Stomach (tissue), 9 donors: ENCODE measurements around the gene SRSF1. TPM values are rescaled to one million over a fixed set of nuclear protein-coding genes. Genes with fewer than 3 reads are reported as not detected.

Experiments used
- DNase-seq, 2 donors: peaks; one replicate each; pipeline versions ENCODE4 v3.0.0 to v3.0.0-alpha.2; 2013 to 2019
- H3K27ac ChIP-seq, 5 donors: fragments of 200-600 bp in 4 of 5; sonication (generic) in 4 of 5; one replicate each; pipeline ENCODE4 v1.5.1; 2013 to 2019; ENCODE audit warnings: mild to moderate bottlenecking in 1 of 5, moderate library complexity in 1 of 5
- H3K27me3 ChIP-seq, 3 donors: fragments of 200-600 bp; sonication (generic); one replicate each; pipeline ENCODE4 v1.5.1; 2017 to 2019; ENCODE audit warnings: mixed run types in 1 of 3
- H3K36me3 ChIP-seq, 4 donors: fragments of 200-600 bp; sonication (generic); 1 replicate in 3 of 4; 2 replicates in 1 of 4; pipeline ENCODE4 v1.5.1; 2016 to 2019
- H3K4me1 ChIP-seq, 4 donors: fragments of 200-600 bp; sonication (generic); one replicate each; pipeline ENCODE4 v1.5.1; 2016 to 2019
- H3K4me3 ChIP-seq, 4 donors: fragments of 200-600 bp; sonication (generic) in 3 of 4; one replicate each; pipeline ENCODE4 v1.5.1; 2016 to 2019; ENCODE audit warnings: mild to moderate bottlenecking in 1 of 4
- H3K9me3 ChIP-seq, 4 donors: fragments of 200-600 bp; sonication (generic); one replicate each; pipeline ENCODE4 v1.5.1; 2016 to 2019
- EP300 ChIP-seq: sonication (generic); formaldehyde crosslinking; IDR thresholded peaks from one replicate; pipeline ENCODE4 v1.6.1; 2017; ENCODE audit warnings: antibody characterized with exemption
- POLR2A ChIP-seq, 4 donors: fragments of 450-650 bp; IDR thresholded peaks; one replicate each; pipeline ENCODE4 v1.6.1; 2016; ENCODE audit warnings: antibody characterized with exemption in 4 of 4, control low read depth in 2 of 4, mild to moderate bottlenecking in 1 of 4, moderate library complexity in 1 of 4
- POLR2AphosphoS5 ChIP-seq, 3 donors: sonication (generic); formaldehyde crosslinking; IDR thresholded peaks; one replicate each; pipeline ENCODE4 v1.6.1; 2016; ENCODE audit warnings: antibody characterized with exemption in 3 of 3
- WGBS, 5 donors: extraction: QIAGEN DNeasy Blood & Tissue Kit in 3 of 5; methylation state at CpG; one replicate each; pipeline versions ENCODE4 v1.1.5 to v1.1.7; 2013 to 2018; 5-methylcytosine and 5-hydroxymethylcytosine counted together
- intact Hi-C: fragments of 100-400 bp; cut with DNase I; formaldehyde crosslinking; loops from one replicate; pipeline ENCODE4 v1.15.1; 2023; ENCODE audit warnings: low total_unique reads
- polyA plus RNA-seq, 3 donors: library from polyadenylated mRNA; stranded (reverse); fragments of 200-250 nt; gene quantifications; one replicate each; pipeline ENCODE4 v1.2.3, GENCODE V29; 2013
- total RNA-seq, 5 donors: library from RNA; depleted of rRNA; stranded (reverse); fragments of >200 nt; gene quantifications; one replicate each; pipeline versions ENCODE4 v1.1.0 to v1.2.3, GENCODE V29; 2014 to 2016
- TF ChIP-seq, protein P1 (sequence below), 7 experiments: fragments of 450-650 bp in 4 of 7; fragments of 200-600 bp in 3 of 7; sonication (generic) in 3 of 7; IDR thresholded peaks; one replicate each; pipeline ENCODE4 v1.5.1; 2016 to 2019; ENCODE audit warnings: antibody characterized with exemption in 7 of 7, control low read depth in 2 of 7, mild to moderate bottlenecking in 1 of 7
- donor health status: healthy with polysubstance abuse.
- donor health status: Bipolar disorder and iron deficiency.
- donor health status: healthy.

The SRSF1 gene
- total and polyA plus RNA-seq, 8 donors: 81.7 to 351 (median 171) TPM

DNA sequence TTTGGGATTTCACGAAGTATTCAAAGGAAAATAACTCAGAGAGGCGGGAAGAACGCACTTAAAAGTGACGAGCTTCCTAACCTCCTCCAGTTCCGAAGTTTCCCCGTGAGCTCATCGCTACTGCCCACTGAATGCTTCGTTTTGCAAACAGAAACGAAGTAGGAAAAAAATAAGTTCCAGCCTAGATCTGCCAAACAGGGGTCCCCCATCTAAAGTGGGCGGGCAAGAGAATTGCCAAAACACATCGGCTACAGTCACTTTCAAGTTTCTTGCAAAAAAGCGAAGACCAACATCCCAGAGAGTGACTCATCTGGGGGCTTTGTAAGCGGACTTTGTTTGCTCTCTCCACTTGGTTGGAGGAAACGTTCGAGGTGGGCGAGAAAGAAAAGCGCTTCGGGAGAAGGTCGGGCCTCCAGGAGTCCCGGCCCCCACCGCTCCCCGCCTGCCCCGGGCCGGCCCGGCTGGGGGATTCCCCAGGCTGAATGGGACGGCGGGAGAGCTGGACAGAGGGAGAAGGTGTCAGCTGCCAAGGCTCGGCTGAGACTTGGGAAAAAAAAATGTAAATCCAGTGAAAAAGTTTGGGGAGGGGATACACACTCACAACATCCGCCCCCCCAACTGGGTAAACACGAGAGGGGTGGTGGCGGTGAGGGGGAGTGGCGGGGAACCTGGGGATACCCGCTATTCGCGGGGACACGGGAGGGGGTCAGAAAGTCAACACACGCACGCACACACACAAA, 20.0 kb downstream of the SRSF1 start:
- Histone ChIP-seq H3K36me3 (peaks cover 0 to 16% (median 11%) of the 10 kb centered on the region in 4 donors), H3K27ac (peak overlapping the region; percentile 97 to 100 (median 98)), H3K27me3 (no peaks in the 10 kb centered on the region), H3K9me3 (no peaks in the 10 kb centered on the region), H3K4me3 (peak overlapping the region; percentile 77 to 85 (median 82)), H3K4me1 (peaks cover 41 to 68% (median 51%) of the 10 kb centered on the region in 4 donors)
- 0 to 1% (median 1%) methylated on average over 38 of the region's 38 CpGs for WGBS, 5 donors
- DNase-seq: peak; percentile 46 to 86
- intact Hi-C loops: no loop called here
- peak; percentile 58 to 81 (median 61) for TF ChIP-seq POLR2AphosphoS5 (IDR thresholded peaks at IDR 0.05)
- TF ChIP-seq, protein P1, sequence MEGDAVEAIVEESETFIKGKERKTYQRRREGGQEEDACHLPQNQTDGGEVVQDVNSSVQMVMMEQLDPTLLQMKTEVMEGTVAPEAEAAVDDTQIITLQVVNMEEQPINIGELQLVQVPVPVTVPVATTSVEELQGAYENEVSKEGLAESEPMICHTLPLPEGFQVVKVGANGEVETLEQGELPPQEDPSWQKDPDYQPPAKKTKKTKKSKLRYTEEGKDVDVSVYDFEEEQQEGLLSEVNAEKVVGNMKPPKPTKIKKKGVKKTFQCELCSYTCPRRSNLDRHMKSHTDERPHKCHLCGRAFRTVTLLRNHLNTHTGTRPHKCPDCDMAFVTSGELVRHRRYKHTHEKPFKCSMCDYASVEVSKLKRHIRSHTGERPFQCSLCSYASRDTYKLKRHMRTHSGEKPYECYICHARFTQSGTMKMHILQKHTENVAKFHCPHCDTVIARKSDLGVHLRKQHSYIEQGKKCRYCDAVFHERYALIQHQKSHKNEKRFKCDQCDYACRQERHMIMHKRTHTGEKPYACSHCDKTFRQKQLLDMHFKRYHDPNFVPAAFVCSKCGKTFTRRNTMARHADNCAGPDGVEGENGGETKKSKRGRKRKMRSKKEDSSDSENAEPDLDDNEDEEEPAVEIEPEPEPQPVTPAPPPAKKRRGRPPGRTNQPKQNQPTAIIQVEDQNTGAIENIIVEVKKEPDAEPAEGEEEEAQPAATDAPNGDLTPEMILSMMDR (IDR thresholded peaks at IDR 0.05): no peak

DNA sequence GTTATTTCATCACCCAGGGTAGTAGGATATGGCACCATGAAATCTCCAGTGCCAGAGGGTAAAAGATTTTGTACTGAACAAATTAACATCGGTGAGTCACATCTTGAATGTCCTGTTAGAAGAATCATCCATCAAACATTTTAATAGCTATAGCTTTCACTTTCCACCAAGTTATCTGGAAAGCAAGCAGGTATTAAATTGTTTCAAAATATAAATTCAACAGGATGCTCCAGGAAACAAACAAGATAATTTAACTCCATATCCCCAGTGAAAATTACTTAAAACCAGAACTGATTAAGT, 21.4 kb downstream of the SRSF1 start:
- Histone ChIP-seq H3K27me3 (no peaks in the 10 kb centered on the region), H3K36me3 (peaks cover 6 to 27% (median 24%) of the 10 kb centered on the region in 4 donors), H3K4me3 (peak overlapping the region in 2 of 4 donors; percentile 6 to 23), H3K9me3 (no peaks in the 10 kb centered on the region), H3K27ac (peak overlapping the region in 4 of 5 donors; percentile 97 to 100 (median 98)), H3K4me1 (peaks cover 41 to 82% (median 58%) of the 10 kb centered on the region in 4 donors)
- intact Hi-C loops: no loop called here
- WGBS, 5 donors: 7 to 24% (median 12%) methylated on average over 1 of the region's 1 CpG
- no peak for TF ChIP-seq POLR2A (IDR thresholded peaks at IDR 0.05)
- DNase-seq: no peak

DNA sequence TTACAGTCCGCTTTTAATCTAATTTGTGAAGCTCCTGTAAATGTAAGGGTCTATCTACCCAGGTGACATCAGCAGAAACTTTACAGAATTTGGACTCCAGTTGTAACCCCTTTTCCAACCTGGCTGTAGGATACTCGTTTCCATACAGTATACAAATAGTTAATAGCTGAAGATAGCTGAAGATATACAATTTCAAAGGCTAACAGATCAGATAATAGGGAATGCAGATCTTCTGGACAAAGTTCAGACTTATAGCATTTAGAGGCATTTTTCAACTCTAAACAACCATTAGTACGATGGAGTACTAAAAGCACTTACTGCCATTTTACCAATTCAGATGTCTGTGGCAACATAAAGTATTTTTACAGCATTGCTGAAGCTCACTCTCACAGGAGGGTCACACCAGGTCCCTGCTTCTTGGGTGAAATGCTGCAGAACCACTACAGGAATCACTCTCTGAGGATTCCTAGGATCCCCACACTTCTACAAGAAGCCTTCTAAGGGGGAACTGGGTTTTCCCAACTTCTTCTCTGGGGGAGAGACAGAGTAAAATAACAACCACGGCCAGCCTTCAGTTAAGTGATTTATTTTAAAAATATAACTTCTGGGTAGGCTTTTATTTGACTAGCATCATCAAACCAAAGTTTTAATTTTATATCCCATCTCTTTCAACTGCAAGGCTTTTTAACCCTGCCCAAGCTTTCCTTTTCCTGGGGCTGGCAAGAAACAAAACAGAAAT, 21.9 kb downstream of the SRSF1 start:
- intact Hi-C loops: no loop called here
- Histone ChIP-seq H3K4me1 (peaks cover 41 to 82% (median 61%) of the 10 kb centered on the region in 4 donors), H3K9me3 (no peaks in the 10 kb centered on the region), H3K36me3 (peaks cover 11 to 32% (median 29%) of the 10 kb centered on the region in 4 donors), H3K27ac (peak overlapping the region in 4 of 5 donors; percentile 97 to 100 (median 98)), H3K4me3 (peak overlapping the region in 2 of 4 donors; percentile 6 to 23), H3K27me3 (no peaks in the 10 kb centered on the region)
- DNase-seq: no peak
- TF ChIP-seq POLR2A (IDR thresholded peaks at IDR 0.05) (no peak), EP300 (no peak), POLR2AphosphoS5 (IDR thresholded peaks at IDR 0.05) (no peak)
- TF ChIP-seq, protein P1 (IDR thresholded peaks at IDR 0.05): no peak
- 48 to 58% (median 53%) methylated on average over 4 of the region's 4 CpGs for WGBS, 5 donors

DNA sequence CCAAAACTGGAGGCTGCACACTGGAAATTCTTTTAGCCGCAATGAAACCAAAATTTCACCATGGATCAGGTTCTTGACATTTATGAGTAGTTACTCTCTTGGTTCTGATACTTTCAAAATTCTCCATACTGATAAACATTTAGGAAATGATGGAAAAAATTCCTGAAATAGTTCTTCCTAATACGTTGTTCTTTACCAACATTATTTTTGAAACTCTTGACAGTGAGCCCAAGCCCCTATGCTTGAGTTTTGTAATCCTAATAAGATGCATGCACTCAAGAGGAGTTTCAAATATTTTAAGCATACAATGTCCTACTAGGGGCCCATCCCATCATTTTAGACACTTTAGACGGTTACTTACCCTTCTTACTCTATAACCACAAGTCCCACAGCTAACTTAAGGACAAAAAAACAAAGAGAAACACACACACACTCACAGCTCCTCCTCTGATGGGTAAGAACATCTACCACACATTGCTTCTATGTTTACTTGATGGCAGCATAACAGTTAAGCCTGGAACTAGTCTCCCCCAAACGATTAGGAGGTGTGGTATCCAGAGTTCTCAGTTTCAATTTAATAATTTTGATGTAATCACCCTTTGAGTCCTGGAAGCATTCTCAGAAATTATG, 22.7 kb downstream of the SRSF1 start:
- Histone ChIP-seq H3K36me3 (peaks cover 17 to 40% (median 37%) of the 10 kb centered on the region in 4 donors), H3K27me3 (no peaks in the 10 kb centered on the region), H3K4me1 (peaks cover 41 to 78% (median 59%) of the 10 kb centered on the region in 4 donors), H3K27ac (peak overlapping the region in 4 of 5 donors; percentile 97 to 100 (median 98)), H3K4me3 (peak overlapping the region in 2 of 4 donors; percentile 6 to 23), H3K9me3 (no peaks in the 10 kb centered on the region)
- no peak for DNase-seq
- TF ChIP-seq POLR2A (IDR thresholded peaks at IDR 0.05) (no peak), EP300 (no peak), POLR2AphosphoS5 (IDR thresholded peaks at IDR 0.05) (no peak)
- TF ChIP-seq, protein P1 (IDR thresholded peaks at IDR 0.05): no peak
- intact Hi-C loops: no loop called here
- WGBS, 5 donors: 39 to 44% (median 43%) methylated on average over 4 of the region's 4 CpGs
